GM12878 (cell line): ENCODE results near the gene GALNT12. TPM values are rescaled to one million over a fixed set of nuclear protein-coding genes. Genes with fewer than 3 reads are reported as not detected.

Experiments
- ATAC-seq: fragments of 200-7000 bp; cut with Tn5 transposase; 3 replicates; pipeline ENCODE4 v1.9.1; 2020; ENCODE audit warnings: mild to moderate bottlenecking, moderate library complexity
- BruUV-seq: library from RNA; stranded (reverse); fragments of 400-500 nt; replicated peaks from 2 replicates; lab custom pipeline; 2021; lab: Mats Ljungman, UMichigan
- CTCF ChIA-PET: fragments of 300-600 bp; sonication (Branson Sonifier 250); formaldehyde crosslinking; extraction: SDS; loops from one replicate; lab custom pipeline; 2021; ENCODE audit warnings: inconsistent platforms; lab: Yijun Ruan, JAX
- POLR2A ChIA-PET: fragments of 350-600 bp; formaldehyde crosslinking; extraction: SDS; loops from one replicate; lab custom pipeline; 2021; ENCODE audit warnings: inconsistent platforms; lab: Charles Lee
- RAD21 ChIA-PET: fragments of 300-600 bp; sonication (Branson Sonifier 250); formaldehyde crosslinking; loops from one replicate; lab custom pipeline; 2023; ENCODE audit warnings: antibody characterized with exemption; ENCODE audit not compliant: unreplicated experiment; lab: Charles Lee
- SMC1A ChIA-PET: fragments of 300-600 bp; sonication (Branson Sonifier 250); formaldehyde crosslinking; loops from one replicate; lab custom pipeline; 2023; ENCODE audit not compliant: unreplicated experiment, uncharacterized antibody; lab: Charles Lee
- DNase-seq: peaks from one replicate; pipeline ENCODE4 v3.0.0-alpha.2; 2011; ENCODE audit warnings: low read depth, low spot score
- FAIRE-seq: peaks from 3 replicates; lab custom pipeline; 2011; peaks lifted over from hg19 to GRCh38; lab: Jason Lieb, UNC
- H2AFZ ChIP-seq: 2 replicates; pipeline ENCODE4 v1.6.0; 2011; ENCODE audit warnings: low read depth, low read length, control low read depth; ENCODE audit not compliant: control insufficient read depth
- H3K27ac ChIP-seq: 2 replicates; pipeline ENCODE4 v1.5.1; 2011; ENCODE audit warnings: control low read depth; ENCODE audit not compliant: control insufficient read depth, insufficient read depth
- H3K27me3 ChIP-seq, 2 experiments: replicated peaks in 1 of 2; 2 replicates each; pipeline versions ENCODE4 v1.6.0 to v1.6.1; 2011; ENCODE audit warnings: low read length in 1 of 2; ENCODE audit not compliant: control insufficient read depth in 2 of 2, insufficient read depth in 2 of 2
- H3K36me3 ChIP-seq, 2 experiments: 2 replicates each; pipeline ENCODE4 v1.5.1; 2011; ENCODE audit warnings: low read length in 1 of 2; ENCODE audit not compliant: control insufficient read depth in 2 of 2, insufficient read depth in 2 of 2
- H3K4me1 ChIP-seq: 2 replicates; pipeline ENCODE4 v1.6.1; 2011; ENCODE audit warnings: mild to moderate bottlenecking, low read length, moderate library complexity, mixed read lengths; ENCODE audit not compliant: control insufficient read depth, insufficient read depth
- H3K4me2 ChIP-seq: 2 replicates; pipeline ENCODE4 v1.6.0; 2011; ENCODE audit warnings: control low read depth; ENCODE audit not compliant: control insufficient read depth, insufficient read depth
- H3K4me3 ChIP-seq: fragments of 200-600 bp; sonication (generic); 2 replicates; pipeline ENCODE4 v1.5.1; 2016
- H3K79me2 ChIP-seq: 2 replicates; pipeline ENCODE4 v1.6.0; 2011; ENCODE audit warnings: low read length; ENCODE audit not compliant: control insufficient read depth, insufficient read depth
- H3K9ac ChIP-seq: 2 replicates; pipeline ENCODE4 v1.8.0; 2011; ENCODE audit warnings: low read length, control low read depth, mixed read lengths; ENCODE audit not compliant: control insufficient read depth, insufficient read depth
- H3K9me3 ChIP-seq: replicated peaks from 3 replicates; pipeline ENCODE4 v1.5.1; 2011; ENCODE audit warnings: mild to moderate bottlenecking, low read length; ENCODE audit not compliant: control insufficient read depth, insufficient read depth
- H4K20me1 ChIP-seq: 2 replicates; pipeline ENCODE4 v1.6.0; 2011; ENCODE audit not compliant: control insufficient read depth, insufficient read depth
- NFYB ChIP-seq: IDR thresholded peaks from 2 replicates; pipeline ENCODE4 v1.6.1; 2011; ENCODE audit warnings: low read depth, mild to moderate bottlenecking, low read length, improper control_type of control experiment, moderate library complexity; ENCODE audit not compliant: insufficient read depth
- NR2C2 ChIP-seq: IDR thresholded peaks from 2 replicates; pipeline ENCODE4 v1.6.1; 2011; ENCODE audit warnings: borderline replicate concordance, low read depth; ENCODE audit not compliant: control insufficient read depth, insufficient read length
- RUNX3 ChIP-seq: IDR thresholded peaks from 2 replicates; pipeline ENCODE4 v1.6.1; 2012; ENCODE audit warnings: low read length, inconsistent platforms
- TCF7 ChIP-seq: IDR thresholded peaks from 2 replicates; pipeline ENCODE4 v1.6.1; 2014; ENCODE audit warnings: antibody characterized with exemption, borderline replicate concordance
- WRNIP1 ChIP-seq: IDR thresholded peaks from 2 replicates; pipeline ENCODE4 v1.6.1; 2011; ENCODE audit warnings: low read depth, low read length, improper control_type of control experiment, borderline replicate concordance
- ZNF217 ChIP-seq: fragments of 450-650 bp; IDR thresholded peaks from 2 replicates; pipeline ENCODE4 v1.6.1; 2017; ENCODE audit warnings: antibody characterized with exemption, mild to moderate bottlenecking
- WGBS: methylation state at CpG from one replicate; pipeline ENCODE4 v1.1.6; 2016; ENCODE audit warnings: low lambda C conversion rate; ENCODE audit not compliant: insufficient replicate concordance, insufficient coverage; ENCODE audit errors: missing lambda C conversion rate; 5-methylcytosine and 5-hydroxymethylcytosine counted together
- in situ Hi-C: fragments of 300-500 bp; cut with MboI; formaldehyde crosslinking; loops from 9 replicates; pipeline ENCODE4 v1.14.3; 2018; ENCODE audit warnings: mixed read lengths
- intact Hi-C: fragments of 100-400 bp; cut with micrococcal nuclease; formaldehyde crosslinking; loops from one replicate; pipeline ENCODE4 v1.14.2; 2022; ENCODE audit not compliant: unreplicated experiment
- polyA plus RNA-seq, 11 experiments: library from polyadenylated mRNA; depleted of rRNA in 4 of 11; unstranded in 6 of 11; stranded (reverse) in 5 of 11; fragments of >200 nt; fragmentation: Nextera tagmentation in 4 of 11; fragmentation: Illumina TruSeq in 1 of 11; extraction: Ambion mirVana in 4 of 11; extraction: Trizol in 1 of 11; gene quantifications; 1 replicate in 1 of 11; 2 replicates in 10 of 11; pipeline versions ENCODE4 v1.2.1 to v1.2.3, GENCODE V29; 2011 to 2016; ENCODE audit warnings: inconsistent platforms in 2 of 11, missing spikeins in 2 of 11, low read depth in 1 of 11
- total RNA-seq, 4 experiments: library from RNA; depleted of rRNA in 3 of 4; stranded (reverse); fragments of >200 nt in 3 of 4; fragmentation: Illumina TruSeq in 1 of 4; extraction: Trizol in 1 of 4; gene quantifications; 2 replicates each; pipeline versions ENCODE4 v1.2.1 to v1.2.3, GENCODE V29; 2013 to 2021
- TF ChIP-seq, protein P1 (sequence below): fragments of 450-650 bp; IDR thresholded peaks from 2 replicates; pipeline ENCODE4 v1.6.1; 2017; ENCODE audit warnings: mild to moderate bottlenecking, low read depth, inconsistent platforms; ENCODE audit not compliant: poor library complexity, severe bottlenecking
- TF ChIP-seq, protein P2 (sequence below): fragments of 450-650 bp; IDR thresholded peaks from 2 replicates; pipeline ENCODE4 v1.6.1; 2018; ENCODE audit warnings: borderline replicate concordance, mild to moderate bottlenecking; ENCODE audit not compliant: partially characterized antibody
- TF ChIP-seq, protein P3 (sequence below): IDR thresholded peaks from 2 replicates; pipeline ENCODE4 v1.6.1; 2012; ENCODE audit warnings: mild to moderate bottlenecking, low read depth, low read length
- TF ChIP-seq, protein P4 (sequence below): fragments of 450-650 bp; IDR thresholded peaks from 2 replicates; pipeline ENCODE4 v1.6.1; 2017; ENCODE audit warnings: mild to moderate bottlenecking

Gene GALNT12
- total and polyA plus RNA-seq, 10 of the 15 experiments (the other 5 are each of a cell fraction or from before 2014, with no cell fraction given), result 0.13 to 5.3 (median 3.2) TPM

DNA sequence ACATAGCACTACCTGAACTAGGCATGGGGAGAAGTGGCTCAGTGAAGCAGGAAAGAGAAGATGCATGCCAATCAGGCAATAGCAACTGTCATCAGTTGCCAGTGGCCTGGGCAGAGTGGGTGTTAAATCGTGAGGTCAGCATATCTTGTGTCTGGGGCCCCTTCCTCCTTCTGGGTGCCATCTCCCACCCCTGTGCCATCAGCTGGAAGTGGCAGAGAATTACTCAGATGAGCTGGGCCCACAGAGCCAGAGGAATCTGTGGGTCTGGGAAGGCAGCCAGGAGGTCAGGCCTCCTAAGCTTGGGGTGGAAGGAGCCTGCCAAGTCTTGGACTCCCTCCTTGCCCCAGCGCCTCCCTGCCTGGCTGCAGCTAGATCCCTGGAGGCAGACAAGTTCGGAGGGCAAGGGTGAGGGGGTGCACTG is 66.5 kb downstream of the GALNT12 start (continued):
- TF ChIP-seq, protein P1, sequence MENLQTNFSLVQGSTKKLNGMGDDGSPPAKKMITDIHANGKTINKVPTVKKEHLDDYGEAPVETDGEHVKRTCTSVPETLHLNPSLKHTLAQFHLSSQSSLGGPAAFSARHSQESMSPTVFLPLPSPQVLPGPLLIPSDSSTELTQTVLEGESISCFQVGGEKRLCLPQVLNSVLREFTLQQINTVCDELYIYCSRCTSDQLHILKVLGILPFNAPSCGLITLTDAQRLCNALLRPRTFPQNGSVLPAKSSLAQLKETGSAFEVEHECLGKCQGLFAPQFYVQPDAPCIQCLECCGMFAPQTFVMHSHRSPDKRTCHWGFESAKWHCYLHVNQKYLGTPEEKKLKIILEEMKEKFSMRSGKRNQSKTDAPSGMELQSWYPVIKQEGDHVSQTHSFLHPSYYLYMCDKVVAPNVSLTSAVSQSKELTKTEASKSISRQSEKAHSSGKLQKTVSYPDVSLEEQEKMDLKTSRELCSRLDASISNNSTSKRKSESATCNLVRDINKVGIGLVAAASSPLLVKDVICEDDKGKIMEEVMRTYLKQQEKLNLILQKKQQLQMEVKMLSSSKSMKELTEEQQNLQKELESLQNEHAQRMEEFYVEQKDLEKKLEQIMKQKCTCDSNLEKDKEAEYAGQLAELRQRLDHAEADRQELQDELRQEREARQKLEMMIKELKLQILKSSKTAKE, result no peak
- TF ChIP-seq ZNF217 (no peak), WRNIP1 (no peak)
- TF ChIP-seq, protein P2, sequence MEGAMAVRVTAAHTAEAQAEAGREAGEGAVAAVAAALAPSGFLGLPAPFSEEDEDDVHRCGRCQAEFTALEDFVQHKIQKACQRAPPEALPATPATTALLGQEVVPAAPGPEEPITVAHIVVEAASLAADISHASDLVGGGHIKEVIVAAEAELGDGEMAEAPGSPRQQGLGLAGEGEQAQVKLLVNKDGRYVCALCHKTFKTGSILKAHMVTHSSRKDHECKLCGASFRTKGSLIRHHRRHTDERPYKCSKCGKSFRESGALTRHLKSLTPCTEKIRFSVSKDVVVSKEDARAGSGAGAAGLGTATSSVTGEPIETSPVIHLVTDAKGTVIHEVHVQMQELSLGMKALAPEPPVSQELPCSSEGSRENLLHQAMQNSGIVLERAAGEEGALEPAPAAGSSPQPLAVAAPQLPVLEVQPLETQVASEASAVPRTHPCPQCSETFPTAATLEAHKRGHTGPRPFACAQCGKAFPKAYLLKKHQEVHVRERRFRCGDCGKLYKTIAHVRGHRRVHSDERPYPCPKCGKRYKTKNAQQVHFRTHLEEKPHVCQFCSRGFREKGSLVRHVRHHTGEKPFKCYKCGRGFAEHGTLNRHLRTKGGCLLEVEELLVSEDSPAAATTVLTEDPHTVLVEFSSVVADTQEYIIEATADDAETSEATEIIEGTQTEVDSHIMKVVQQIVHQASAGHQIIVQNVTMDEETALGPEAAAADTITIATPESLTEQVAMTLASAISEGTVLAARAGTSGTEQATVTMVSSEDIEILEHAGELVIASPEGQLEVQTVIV, result no peak

DNA sequence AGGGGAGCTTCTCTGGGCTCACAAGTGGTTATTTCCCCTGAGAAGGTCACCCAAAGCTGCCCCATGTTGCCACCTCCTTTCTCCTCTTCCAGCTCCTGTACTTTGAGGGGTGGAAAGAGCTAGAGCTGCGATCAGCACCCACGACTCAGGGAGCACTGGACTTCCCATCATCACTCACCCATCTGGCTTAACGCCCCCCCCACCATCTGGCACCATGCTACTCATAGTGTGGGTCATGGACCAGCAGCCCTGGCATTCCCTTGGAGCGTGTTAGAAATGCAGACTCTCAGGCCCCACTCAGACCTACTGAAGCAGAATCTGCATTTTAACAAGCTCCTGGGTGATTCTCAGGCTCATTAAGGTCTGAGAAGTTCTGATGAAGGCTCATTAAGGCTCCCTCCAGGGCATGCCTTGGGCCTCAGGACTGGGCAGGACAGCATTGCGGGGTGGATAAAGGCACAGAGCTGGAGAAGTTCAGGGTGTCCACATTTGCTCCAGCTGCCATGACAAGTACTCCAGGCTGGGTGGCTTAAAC is 67.3 kb downstream of the GALNT12 start:
- FAIRE-seq (no peak), ATAC-seq (no peak), DNase-seq (no peak)
- ChIA-PET CTCF (no interaction called here), RAD21 (no interaction called here), POLR2A (no interaction called here), SMC1A (no interaction called here)
- 18% methylated on average over 5 of the region's 5 CpGs for WGBS
- Histone ChIP-seq H3K4me2 (no peak overlapping the region), H3K9ac (no peak overlapping the region), H3K27me3 (peaks cover 0 to 5% of the 10 kb centered on the region in 2 experiments; a peak in 2 of 4 replicates), H3K4me1 (no peaks in the 10 kb centered on the region), H3K9me3 (no peaks in the 10 kb centered on the region; the same call in 2 of the 3 replicates), H3K79me2 (no peaks in the 10 kb centered on the region), H2AFZ (no peak overlapping the region), H3K27ac (no peak overlapping the region), H3K4me3 (no peak overlapping the region), H3K36me3 (no peaks in the 10 kb centered on the region), H4K20me1 (no peaks in the 10 kb centered on the region)
- in situ Hi-C loops, result no loop called here
- intact Hi-C loops, result no loop called here
- BruUV-seq, result no TSS peak
- TF ChIP-seq, protein P3, sequence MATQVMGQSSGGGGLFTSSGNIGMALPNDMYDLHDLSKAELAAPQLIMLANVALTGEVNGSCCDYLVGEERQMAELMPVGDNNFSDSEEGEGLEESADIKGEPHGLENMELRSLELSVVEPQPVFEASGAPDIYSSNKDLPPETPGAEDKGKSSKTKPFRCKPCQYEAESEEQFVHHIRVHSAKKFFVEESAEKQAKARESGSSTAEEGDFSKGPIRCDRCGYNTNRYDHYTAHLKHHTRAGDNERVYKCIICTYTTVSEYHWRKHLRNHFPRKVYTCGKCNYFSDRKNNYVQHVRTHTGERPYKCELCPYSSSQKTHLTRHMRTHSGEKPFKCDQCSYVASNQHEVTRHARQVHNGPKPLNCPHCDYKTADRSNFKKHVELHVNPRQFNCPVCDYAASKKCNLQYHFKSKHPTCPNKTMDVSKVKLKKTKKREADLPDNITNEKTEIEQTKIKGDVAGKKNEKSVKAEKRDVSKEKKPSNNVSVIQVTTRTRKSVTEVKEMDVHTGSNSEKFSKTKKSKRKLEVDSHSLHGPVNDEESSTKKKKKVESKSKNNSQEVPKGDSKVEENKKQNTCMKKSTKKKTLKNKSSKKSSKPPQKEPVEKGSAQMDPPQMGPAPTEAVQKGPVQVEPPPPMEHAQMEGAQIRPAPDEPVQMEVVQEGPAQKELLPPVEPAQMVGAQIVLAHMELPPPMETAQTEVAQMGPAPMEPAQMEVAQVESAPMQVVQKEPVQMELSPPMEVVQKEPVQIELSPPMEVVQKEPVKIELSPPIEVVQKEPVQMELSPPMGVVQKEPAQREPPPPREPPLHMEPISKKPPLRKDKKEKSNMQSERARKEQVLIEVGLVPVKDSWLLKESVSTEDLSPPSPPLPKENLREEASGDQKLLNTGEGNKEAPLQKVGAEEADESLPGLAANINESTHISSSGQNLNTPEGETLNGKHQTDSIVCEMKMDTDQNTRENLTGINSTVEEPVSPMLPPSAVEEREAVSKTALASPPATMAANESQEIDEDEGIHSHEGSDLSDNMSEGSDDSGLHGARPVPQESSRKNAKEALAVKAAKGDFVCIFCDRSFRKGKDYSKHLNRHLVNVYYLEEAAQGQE, result no peak
- TF ChIP-seq NR2C2 (no peak), TCF7 (no peak), RUNX3 (no peak), NFYB (no peak)
- TF ChIP-seq, protein P4, sequence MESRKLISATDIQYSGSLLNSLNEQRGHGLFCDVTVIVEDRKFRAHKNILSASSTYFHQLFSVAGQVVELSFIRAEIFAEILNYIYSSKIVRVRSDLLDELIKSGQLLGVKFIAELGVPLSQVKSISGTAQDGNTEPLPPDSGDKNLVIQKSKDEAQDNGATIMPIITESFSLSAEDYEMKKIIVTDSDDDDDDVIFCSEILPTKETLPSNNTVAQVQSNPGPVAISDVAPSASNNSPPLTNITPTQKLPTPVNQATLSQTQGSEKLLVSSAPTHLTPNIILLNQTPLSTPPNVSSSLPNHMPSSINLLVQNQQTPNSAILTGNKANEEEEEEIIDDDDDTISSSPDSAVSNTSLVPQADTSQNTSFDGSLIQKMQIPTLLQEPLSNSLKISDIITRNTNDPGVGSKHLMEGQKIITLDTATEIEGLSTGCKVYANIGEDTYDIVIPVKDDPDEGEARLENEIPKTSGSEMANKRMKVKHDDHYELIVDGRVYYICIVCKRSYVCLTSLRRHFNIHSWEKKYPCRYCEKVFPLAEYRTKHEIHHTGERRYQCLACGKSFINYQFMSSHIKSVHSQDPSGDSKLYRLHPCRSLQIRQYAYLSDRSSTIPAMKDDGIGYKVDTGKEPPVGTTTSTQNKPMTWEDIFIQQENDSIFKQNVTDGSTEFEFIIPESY, result no peak
